AG10803 (cell line): Measurements from ENCODE around the gene WNT2.

Source experiments
- DNase-seq: peaks from one replicate; pipeline ENCODE4 v3.0.0; 2010; ENCODE audit warnings: low read depth
- H3K4me3 ChIP-seq: 2 replicates; pipeline ENCODE4 v1.5.1; 2011; ENCODE audit warnings: mild to moderate bottlenecking, low read length, control low read depth
- CTCF ChIP-seq: conservative IDR thresholded peaks from 2 replicates; pipeline ENCODE4 v1.5.1; 2011; ENCODE audit warnings: mild to moderate bottlenecking, low read length, control low read depth, inconsistent platforms

The WNT2 gene

GRCh38 chr7:117238937-117239336, 83.9 kb downstream of the WNT2 start:
- no peak; the same call in 1 of the 2 replicates for TF ChIP-seq CTCF
- H3K4me3 ChIP-seq = no peak overlapping the region
- no peak for DNase-seq

GRCh38 chr7:117238472-117238871, 84.4 kb downstream of the WNT2 start:
- no peak for TF ChIP-seq CTCF
- no peak for DNase-seq
- H3K4me3 ChIP-seq = no peak overlapping the region

GRCh38 chr7:117237646-117238045, 85.2 kb downstream of the WNT2 start:
- no peak overlapping the region for H3K4me3 ChIP-seq
- TF ChIP-seq CTCF = no peak
- no peak for DNase-seq

GRCh38 chr7:117231047-117231359, 91.9 kb downstream of the WNT2 start:
- H3K4me3 ChIP-seq = no peak overlapping the region
- DNase-seq = no peak
- no peak for TF ChIP-seq CTCF

GRCh38 chr7:117230276-117231046, 92.4 kb downstream of the WNT2 start:
- no peak for TF ChIP-seq CTCF
- peak; percentile 93 for DNase-seq
- H3K4me3 ChIP-seq = no peak overlapping the region

GRCh38 chr7:117229350-117229749, 93.5 kb downstream of the WNT2 start:
- H3K4me3 ChIP-seq = no peak overlapping the region
- TF ChIP-seq CTCF = no peak
- DNase-seq = no peak

- no peak for DNase-seq
- no peak overlapping the region for H3K4me3 ChIP-seq
- TF ChIP-seq CTCF = no peak
Measured at GRCh38 chr7:117227091-117227490, 95.8 kb downstream of the WNT2 start.
